Measurements from ENCODE around the gene SDHC. TPM values are rescaled to one million over a fixed set of nuclear protein-coding genes. Genes with fewer than 3 reads are reported as not detected.

Gene SDHC
- polyA plus RNA-seq, 1 of the 3 experiments (the other 2 are of a cell fraction), result 195 TPM

- no peak overlapping the region for H3K4me3 ChIP-seq (ENCODE audit: low read depth in 2 of 2, low read length in 1 of 2)
- no peak overlapping the region for H3K27ac ChIP-seq (ENCODE audit: low read depth in 2 of 2, low read length in 1 of 2)
- no peaks in the 10 kb centered on the region for H3K27me3 ChIP-seq (ENCODE audit: insufficient read depth)
- H3F3A ChIP-seq (replicated peaks; ENCODE audit: insufficient read depth), result peaks cover 3% of the 10 kb centered on the region
- no peaks in the 10 kb centered on the region for H3K9me3 ChIP-seq
- no peak overlapping the region for H3K9ac ChIP-seq
- H3K4me2 ChIP-seq, result no peak overlapping the region
- no peaks in the 10 kb centered on the region for H4K20me1 ChIP-seq (ENCODE audit: insufficient read depth)
- DNase-seq, result no peak
- no peak overlapping the region for H2AFZ ChIP-seq (ENCODE audit: low read depth)
- no peaks in the 10 kb centered on the region for H3K79me2 ChIP-seq (ENCODE audit: insufficient read depth)
- no peaks in the 10 kb centered on the region for H3K36me3 ChIP-seq (replicated peaks in 1 of 2; ENCODE audit: control insufficient read depth in 1 of 2, insufficient read depth in 2 of 2, low read length in 1 of 2)
- TF ChIP-seq, protein P1, sequence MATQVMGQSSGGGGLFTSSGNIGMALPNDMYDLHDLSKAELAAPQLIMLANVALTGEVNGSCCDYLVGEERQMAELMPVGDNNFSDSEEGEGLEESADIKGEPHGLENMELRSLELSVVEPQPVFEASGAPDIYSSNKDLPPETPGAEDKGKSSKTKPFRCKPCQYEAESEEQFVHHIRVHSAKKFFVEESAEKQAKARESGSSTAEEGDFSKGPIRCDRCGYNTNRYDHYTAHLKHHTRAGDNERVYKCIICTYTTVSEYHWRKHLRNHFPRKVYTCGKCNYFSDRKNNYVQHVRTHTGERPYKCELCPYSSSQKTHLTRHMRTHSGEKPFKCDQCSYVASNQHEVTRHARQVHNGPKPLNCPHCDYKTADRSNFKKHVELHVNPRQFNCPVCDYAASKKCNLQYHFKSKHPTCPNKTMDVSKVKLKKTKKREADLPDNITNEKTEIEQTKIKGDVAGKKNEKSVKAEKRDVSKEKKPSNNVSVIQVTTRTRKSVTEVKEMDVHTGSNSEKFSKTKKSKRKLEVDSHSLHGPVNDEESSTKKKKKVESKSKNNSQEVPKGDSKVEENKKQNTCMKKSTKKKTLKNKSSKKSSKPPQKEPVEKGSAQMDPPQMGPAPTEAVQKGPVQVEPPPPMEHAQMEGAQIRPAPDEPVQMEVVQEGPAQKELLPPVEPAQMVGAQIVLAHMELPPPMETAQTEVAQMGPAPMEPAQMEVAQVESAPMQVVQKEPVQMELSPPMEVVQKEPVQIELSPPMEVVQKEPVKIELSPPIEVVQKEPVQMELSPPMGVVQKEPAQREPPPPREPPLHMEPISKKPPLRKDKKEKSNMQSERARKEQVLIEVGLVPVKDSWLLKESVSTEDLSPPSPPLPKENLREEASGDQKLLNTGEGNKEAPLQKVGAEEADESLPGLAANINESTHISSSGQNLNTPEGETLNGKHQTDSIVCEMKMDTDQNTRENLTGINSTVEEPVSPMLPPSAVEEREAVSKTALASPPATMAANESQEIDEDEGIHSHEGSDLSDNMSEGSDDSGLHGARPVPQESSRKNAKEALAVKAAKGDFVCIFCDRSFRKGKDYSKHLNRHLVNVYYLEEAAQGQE (IDR thresholded peaks at IDR 0.05; ENCODE audit: low read depth, low read length), result no peak
- TF ChIP-seq TAF1 (IDR thresholded peaks at IDR 0.05; ENCODE audit: borderline replicate concordance, low read depth, low read length) (no peak), NFIC (IDR thresholded peaks at IDR 0.05; ENCODE audit: borderline replicate concordance) (no peak), GATA2 (CRISPR knock-in tag; IDR thresholded peaks at IDR 0.05) (no peak), TCF12 (IDR thresholded peaks at IDR 0.05) (no peak), MXI1 (IDR thresholded peaks at IDR 0.05; ENCODE audit: low read depth, low read length) (no peak), NRF1 (IDR thresholded peaks at IDR 0.05; ENCODE audit: low read depth, low read length) (no peak), EP300 (IDR thresholded peaks at IDR 0.05; ENCODE audit: borderline replicate concordance in 1 of 2, low read depth in 1 of 2, low read length in 1 of 2) (no peak), RFX5 (IDR thresholded peaks at IDR 0.05; ENCODE audit: low read length) (no peak), EZH2phosphoT487 (IDR thresholded peaks at IDR 0.05; ENCODE audit: borderline replicate concordance, low read depth) (no peak), GABPA (IDR thresholded peaks at IDR 0.05; ENCODE audit: low read depth) (no peak)
- TF ChIP-seq, protein P2, sequence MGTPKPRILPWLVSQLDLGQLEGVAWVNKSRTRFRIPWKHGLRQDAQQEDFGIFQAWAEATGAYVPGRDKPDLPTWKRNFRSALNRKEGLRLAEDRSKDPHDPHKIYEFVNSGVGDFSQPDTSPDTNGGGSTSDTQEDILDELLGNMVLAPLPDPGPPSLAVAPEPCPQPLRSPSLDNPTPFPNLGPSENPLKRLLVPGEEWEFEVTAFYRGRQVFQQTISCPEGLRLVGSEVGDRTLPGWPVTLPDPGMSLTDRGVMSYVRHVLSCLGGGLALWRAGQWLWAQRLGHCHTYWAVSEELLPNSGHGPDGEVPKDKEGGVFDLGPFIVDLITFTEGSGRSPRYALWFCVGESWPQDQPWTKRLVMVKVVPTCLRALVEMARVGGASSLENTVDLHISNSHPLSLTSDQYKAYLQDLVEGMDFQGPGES (IDR thresholded peaks at IDR 0.05; ENCODE audit: low read depth, low read length), result no peak
- CTCF ChIA-PET, result interaction anchor here (0.6 to 4.8 kb wide), 32 partner anchors 8 to 431 kb away, joined by 3 to 76 read pairs (median 4); partner anchors contain the start of genes FCER1G, NDUFS2, PCP4L1 and PPOX
- WGBS (ENCODE audit: low lambda C conversion rate), result 92% methylated on average over 1 of the region's 1 CpG
- POLR2A ChIA-PET, result interaction anchor here (2.1 kb wide), 1 partner anchor 15 kb away, joined by 5 read pairs; no protein-coding TSS in a partner anchor
- no peaks in the 10 kb centered on the region for H3K9me2 ChIP-seq
- H3K4me1 ChIP-seq (ENCODE audit: control insufficient read depth in 1 of 2, insufficient read depth in 2 of 2, low read depth in 1 of 2, low read length in 1 of 2), result no peaks in the 10 kb centered on the region
Measured at GRCh38 chr1:161290779-161291178, 23.4 kb upstream of the SDHC start.

DNA sequence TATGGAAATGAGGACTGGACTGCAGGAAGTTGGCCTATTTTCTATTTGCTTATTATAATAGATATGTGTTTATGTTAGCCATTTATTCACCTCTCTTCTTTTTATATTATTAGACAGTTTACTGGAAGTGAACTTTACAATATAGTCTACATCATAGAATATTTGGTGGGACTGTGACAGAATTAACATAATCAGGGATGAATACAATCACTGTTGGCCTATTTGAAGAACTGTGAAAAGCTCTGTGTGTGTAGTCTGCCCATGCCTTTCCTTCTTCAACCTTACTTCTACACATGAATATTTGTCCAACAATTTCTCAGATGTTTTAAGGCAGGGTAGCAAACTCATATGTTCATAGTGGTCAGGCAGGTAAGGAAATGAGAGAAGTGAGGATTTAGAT lies 16.8 kb upstream of the SDHC start:
- no peak overlapping the region for H3K9ac ChIP-seq
- ChIA-PET CTCF (interaction anchor here (0.7 kb wide), 1 partner anchor 56 kb away, joined by 3 read pairs; no protein-coding TSS in a partner anchor), POLR2A (no interaction called here)
- H3K79me2 ChIP-seq (ENCODE audit: insufficient read depth), result no peaks in the 10 kb centered on the region
- H3K4me2 ChIP-seq, result no peak overlapping the region
- no peaks in the 10 kb centered on the region for H3K27me3 ChIP-seq (ENCODE audit: insufficient read depth)
- H3K9me3 ChIP-seq, result no peaks in the 10 kb centered on the region
- no peak overlapping the region for H3K27ac ChIP-seq (ENCODE audit: low read depth in 2 of 2, low read length in 1 of 2)
- H4K20me1 ChIP-seq (ENCODE audit: insufficient read depth), result no peaks in the 10 kb centered on the region
- no peak for DNase-seq
- no peak overlapping the region for H3K4me3 ChIP-seq (ENCODE audit: low read depth in 2 of 2, low read length in 1 of 2)
- H3F3A ChIP-seq (replicated peaks; ENCODE audit: insufficient read depth), result peaks cover 9% of the 10 kb centered on the region
- no peaks in the 10 kb centered on the region for H3K9me2 ChIP-seq
- H3K4me1 ChIP-seq (ENCODE audit: control insufficient read depth in 1 of 2, insufficient read depth in 2 of 2, low read depth in 1 of 2, low read length in 1 of 2), result no peaks in the 10 kb centered on the region
- H2AFZ ChIP-seq (ENCODE audit: low read depth), result no peak overlapping the region
- H3K36me3 ChIP-seq (replicated peaks in 1 of 2; ENCODE audit: control insufficient read depth in 1 of 2, insufficient read depth in 2 of 2, low read length in 1 of 2), result peaks cover 0 to 3% of the 10 kb centered on the region in 2 experiments
- no peak for TF ChIP-seq POLR2AphosphoS5 (IDR thresholded peaks at IDR 0.05; ENCODE audit: low read depth, low read length)
- no peak for TF ChIP-seq MAX (IDR thresholded peaks at IDR 0.05; ENCODE audit: low read depth)
- TF ChIP-seq FOXJ3 (CRISPR knock-in tag; IDR thresholded peaks at IDR 0.05), result no peak
- no peak for TF ChIP-seq TCF12 (IDR thresholded peaks at IDR 0.05)
- no peak for TF ChIP-seq RAD21 (IDR thresholded peaks at IDR 0.05; ENCODE audit: low read length)
- TF ChIP-seq NFIC (IDR thresholded peaks at IDR 0.05; ENCODE audit: borderline replicate concordance), result no peak
- no peak for TF ChIP-seq YY1 (IDR thresholded peaks at IDR 0.05; ENCODE audit: low read depth)
- TF ChIP-seq TAF1 (IDR thresholded peaks at IDR 0.05; ENCODE audit: borderline replicate concordance, low read depth, low read length), result no peak
- TF ChIP-seq USF1 (IDR thresholded peaks at IDR 0.05; ENCODE audit: borderline replicate concordance, low read depth), result no peak
- no peak for TF ChIP-seq SIN3A (IDR thresholded peaks at IDR 0.05; ENCODE audit: borderline replicate concordance, low read depth, low read length)
- no peak for TF ChIP-seq ZBTB33 (IDR thresholded peaks at IDR 0.05; ENCODE audit: borderline replicate concordance, low read depth)

All from SK-N-SH (cell line).